Measurements from ENCODE around the gene KLHL7. TPM values are rescaled to one million over a fixed set of nuclear protein-coding genes. Genes with fewer than 3 reads are reported as not detected.

KLHL7 gene
- 49.2 and 49.9 TPM in 2 replicates for total RNA-seq

GRCh38 chr7:23105644-23106056 lies at the start of gene KLHL7:
Gene KLHL7, plus strand, starts transcription at chr7:23105785. Its CDS starts 242 bp downstream, at chr7:23106027.

GRCh38 chr7:23181684-23182553 lies 76.3 kb downstream of the KLHL7 start, which contains the start of gene NUP42:
Gene NUP42, plus strand, starts transcription at chr7:23182048. Its CDS starts 38 bp downstream, at chr7:23182086.

Other genes starting within 250 kb of the KLHL7 start
- 85.2 and 101 TPM in 2 replicates for gene HYCC1, start 91.7 kb upstream of the KLHL7 start, total RNA-seq
- gene NUP42, start 76.3 kb downstream of the KLHL7 start, total RNA-seq = 28.0 and 37.2 TPM in 2 replicates
- 190 and 218 TPM in 2 replicates for gene GPNMB, start 141.0 kb downstream of the KLHL7 start, total RNA-seq
- gene MALSU1, start 193.6 kb downstream of the KLHL7 start, total RNA-seq = 34.1 and 50.2 TPM in 2 replicates

All from articular chondrocyte of knee joint (primary cell).